HG03378 (cell line): ENCODE data around the gene WBP2NL.
"Not testable (repeated sequence)": the region's sequence is repeated elsewhere in the genome, so short reads cannot be mapped to it uniquely, and the experiment has no call there.

ENCODE experiments used
- ATAC-seq: cut with Tn5 transposase; IDR thresholded peaks from one replicate; pipeline ENCODE4 v1.9.1; 2021; ENCODE audit warnings: mild to moderate bottlenecking, moderate library complexity; ENCODE audit not compliant: unreplicated experiment

WBP2NL gene

GRCh38 chr22:42070517-42071422 is 72.2 kb downstream of the WBP2NL start, which contains the start of gene NAGA:
NAGA (minus strand) TSS chr22:42070812; CDS start chr22:42070297, 515 bp downstream.
- ATAC-seq = peak; percentile 76

- ATAC-seq = not testable (repeated sequence)
Observed at GRCh38 chr22:42071508-42071907, 72.9 kb downstream of the WBP2NL start.

GRCh38 chr22:42072606-42073330 is 74.2 kb downstream of the WBP2NL start:
- ATAC-seq = no peak

- ATAC-seq = no peak
Observed at GRCh38 chr22:42073621-42074041, 75.0 kb downstream of the WBP2NL start.

GRCh38 chr22:42074132-42074811 is 75.7 kb downstream of the WBP2NL start, which contains the start of gene PHETA2:
PHETA2 (plus strand) TSS chr22:42074248; CDS start chr22:42077294, 3,046 bp downstream.
- no peak for ATAC-seq

- no peak for ATAC-seq
Observed at GRCh38 chr22:42074846-42075676, 76.5 kb downstream of the WBP2NL start.

GRCh38 chr22:42076764-42077485 is 78.3 kb downstream of the WBP2NL start:
- ATAC-seq = no peak

- no peak for ATAC-seq
Observed at GRCh38 chr22:42077486-42078125, 79.0 kb downstream of the WBP2NL start.
